K562 (cell line): Measurements from ENCODE around the gene CCP110.

Source experiments
- JUNB ChIP-seq: fragments of 450-650 bp; formaldehyde crosslinking; conservative IDR thresholded peaks from 2 replicates; pipeline ENCODE4 v1.4.0; 2020; ENCODE audit warnings: mild to moderate bottlenecking
- POLR2A ChIP-seq: fragments of 450-650 bp; conservative IDR thresholded peaks from 2 replicates; pipeline ENCODE4 v1.6.1; 2016

DNA sequence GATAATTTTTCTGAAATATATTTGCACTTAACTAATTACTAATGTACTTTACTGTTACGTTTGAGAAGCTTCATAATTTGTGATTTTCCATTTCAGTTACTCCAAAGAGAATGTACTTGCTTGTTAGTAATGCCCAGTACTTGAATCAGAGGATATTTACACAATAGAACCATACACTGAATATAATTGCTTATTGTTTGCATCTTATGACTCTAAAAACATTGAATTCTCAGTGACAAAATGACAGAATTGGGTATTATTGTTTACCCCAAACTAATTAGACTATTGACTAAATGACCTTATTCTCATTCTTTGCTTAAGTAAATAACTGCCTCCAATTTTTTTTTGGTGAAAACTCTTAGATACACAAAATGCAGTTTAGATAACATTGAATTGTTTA is 8.9 kb downstream of the CCP110 start:
- TF ChIP-seq POLR2A (no peak), JUNB (CRISPR knock-in tag) (no peak)
